Hepatocyte (in vitro differentiated cells): Measurements from ENCODE around the gene CRTAC1. TPM values are rescaled to one million over a fixed set of nuclear protein-coding genes. Genes with fewer than 3 reads are reported as not detected.

Experiments
- DNase-seq: peaks from one replicate; pipeline ENCODE4 v3.0.0-alpha.2; 2016; ENCODE audit warnings: low spot score
- H2AFZ ChIP-seq: fragments of 200-600 bp; sonication (generic); 2 replicates; pipeline ENCODE4 v1.6.0; 2016; ENCODE audit warnings: antibody characterized with exemption, mild to moderate bottlenecking
- H3K27ac ChIP-seq: fragments of 200-600 bp; sonication (generic); 2 replicates; pipeline ENCODE4 v1.5.1; 2016; ENCODE audit warnings: mild to moderate bottlenecking
- H3K27me3 ChIP-seq: fragments of 200-600 bp; sonication (generic); 2 replicates; pipeline ENCODE4 v1.6.1; 2016
- H3K36me3 ChIP-seq: fragments of 200-600 bp; sonication (generic); replicated peaks from 2 replicates; pipeline ENCODE4 v1.5.1; 2016; ENCODE audit warnings: low read depth; ENCODE audit not compliant: insufficient read depth
- H3K4me1 ChIP-seq: fragments of 200-600 bp; sonication (generic); 2 replicates; pipeline ENCODE4 v1.5.1; 2016; ENCODE audit warnings: mild to moderate bottlenecking, moderate library complexity; ENCODE audit not compliant: insufficient read depth
- H3K4me2 ChIP-seq: fragments of 200-600 bp; sonication (generic); 2 replicates; pipeline ENCODE4 v1.6.0; 2016
- H3K4me3 ChIP-seq: fragments of 200-600 bp; sonication (generic); 2 replicates; pipeline ENCODE4 v1.5.1; 2016; ENCODE audit warnings: mild to moderate bottlenecking
- H3K79me2 ChIP-seq: fragments of 200-600 bp; sonication (generic); 2 replicates; pipeline ENCODE4 v1.6.0; 2017; ENCODE audit warnings: mild to moderate bottlenecking
- H3K9me2 ChIP-seq: fragments of 200-600 bp; sonication (generic); replicated peaks from 2 replicates; pipeline ENCODE4 v1.6.0; 2017; ENCODE audit warnings: mild to moderate bottlenecking; ENCODE audit not compliant: insufficient read depth
- H3K9me3 ChIP-seq: fragments of 200-600 bp; sonication (generic); 2 replicates; pipeline ENCODE4 v1.5.1; 2016; ENCODE audit warnings: low read depth, mild to moderate bottlenecking
- H4K20me1 ChIP-seq: fragments of 200-600 bp; sonication (generic); 2 replicates; pipeline ENCODE4 v1.6.0; 2016; ENCODE audit warnings: mild to moderate bottlenecking; ENCODE audit not compliant: insufficient read depth, poor library complexity, severe bottlenecking
- CTCF ChIP-seq: fragments of 200-600 bp; sonication (generic); IDR thresholded peaks from 2 replicates; pipeline ENCODE4 v1.5.1; 2016; ENCODE audit warnings: antibody characterized with exemption, mild to moderate bottlenecking; ENCODE audit not compliant: poor library complexity
- EZH2 ChIP-seq: fragments of 200-600 bp; sonication (generic); IDR thresholded peaks from 2 replicates; pipeline ENCODE4 v1.6.1; 2016; ENCODE audit warnings: antibody characterized with exemption, mild to moderate bottlenecking, borderline replicate concordance
- EZH2phosphoT487 ChIP-seq: fragments of 200-600 bp; sonication (generic); IDR thresholded peaks from one replicate; pipeline ENCODE4 v1.6.1; 2018; ENCODE audit warnings: antibody characterized with exemption, mild to moderate bottlenecking, low read depth, moderate library complexity; ENCODE audit not compliant: unreplicated experiment, severe bottlenecking
- WGBS: methylation state at CpG from one replicate; pipeline ENCODE4 v1.1.6; 2016; ENCODE audit warnings: low lambda C conversion rate; ENCODE audit errors: missing lambda C conversion rate; 5-methylcytosine and 5-hydroxymethylcytosine counted together
- polyA plus RNA-seq: library from polyadenylated mRNA; unstranded; fragments of >200 nt; fragmentation: Nextera tagmentation; extraction: Ambion mirVana; gene quantifications from 2 replicates; pipeline ENCODE4 v1.2.1, GENCODE V29; 2016
- total RNA-seq: library from RNA; depleted of rRNA; stranded (reverse); fragments of >200 nt; gene quantifications from 2 replicates; pipeline ENCODE4 v1.2.3, GENCODE V29; 2014

The CRTAC1 gene
- total and polyA plus RNA-seq, 2 experiments from 2014 or later = 0.47 to 0.76 TPM

DNA sequence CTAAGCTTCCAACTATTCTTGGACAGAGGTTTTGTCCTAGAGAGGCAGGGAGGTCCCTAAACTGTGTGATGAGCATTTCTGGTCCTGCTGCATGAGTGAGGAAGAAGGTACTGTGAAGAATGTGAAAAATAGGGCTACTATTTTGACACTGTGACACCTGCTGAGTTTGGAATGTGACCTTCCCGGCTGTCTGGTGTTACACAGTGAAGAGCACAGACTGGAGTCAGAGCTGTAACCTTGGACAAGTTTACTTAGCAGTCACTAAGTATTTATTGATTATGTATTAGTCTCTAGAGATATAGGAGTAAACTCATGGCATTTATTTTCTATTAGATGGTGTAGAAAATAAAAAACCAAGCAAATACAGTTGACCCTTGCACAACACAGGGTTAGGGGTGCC is 168.5 kb downstream of the CRTAC1 start:
- Histone ChIP-seq H3K9me2 (no peaks in the 10 kb centered on the region), H3K4me1 (no peaks in the 10 kb centered on the region), H3K27ac (no peak overlapping the region), H3K36me3 (no peaks in the 10 kb centered on the region), H3K79me2 (no peaks in the 10 kb centered on the region), H3K27me3 (no peaks in the 10 kb centered on the region), H3K4me2 (no peak overlapping the region), H3K4me3 (no peak overlapping the region), H2AFZ (no peak overlapping the region), H4K20me1 (no peaks in the 10 kb centered on the region), H3K9me3 (no peaks in the 10 kb centered on the region)
- no peak for DNase-seq
- WGBS = 5% methylated on average over 1 of the region's 1 CpG
- TF ChIP-seq EZH2 = no peak
- no peak for TF ChIP-seq CTCF
- TF ChIP-seq EZH2phosphoT487 = no peak

- no peaks in the 10 kb centered on the region for H3K9me3 ChIP-seq
- H3K36me3 ChIP-seq = no peaks in the 10 kb centered on the region
- no peak overlapping the region for H3K27ac ChIP-seq
- no peaks in the 10 kb centered on the region for H3K27me3 ChIP-seq
- no peaks in the 10 kb centered on the region for H3K79me2 ChIP-seq
- 77% methylated on average over 3 of the region's 3 CpGs for WGBS
- no peaks in the 10 kb centered on the region for H3K9me2 ChIP-seq
- H3K4me3 ChIP-seq = no peak overlapping the region
- no peak overlapping the region for H2AFZ ChIP-seq
- no peak overlapping the region for H3K4me2 ChIP-seq
- peak; percentile 55 for DNase-seq
- no peaks in the 10 kb centered on the region for H4K20me1 ChIP-seq
- TF ChIP-seq EZH2phosphoT487 = no peak
- TF ChIP-seq CTCF = no peak
- TF ChIP-seq EZH2 = no peak
- H3K4me1 ChIP-seq = no peaks in the 10 kb centered on the region
Measured at GRCh38 chr10:97861097-97861750, 169.2 kb downstream of the CRTAC1 start.

- Histone ChIP-seq H3K4me3 (no peak overlapping the region), H3K36me3 (no peaks in the 10 kb centered on the region), H3K79me2 (no peaks in the 10 kb centered on the region), H2AFZ (no peak overlapping the region), H4K20me1 (no peaks in the 10 kb centered on the region), H3K4me2 (no peak overlapping the region), H3K9me3 (no peaks in the 10 kb centered on the region), H3K4me1 (no peaks in the 10 kb centered on the region), H3K27ac (peak overlapping the region; percentile 31), H3K9me2 (no peaks in the 10 kb centered on the region), H3K27me3 (no peaks in the 10 kb centered on the region)
- peak; percentile 44 for DNase-seq
- WGBS = 53% methylated on average over 1 of the region's 1 CpG
- TF ChIP-seq CTCF (no peak), EZH2phosphoT487 (no peak), EZH2 (no peak)
Measured at GRCh38 chr10:97858001-97858439, 172.4 kb downstream of the CRTAC1 start.
